Neural cell (in vitro differentiated cells): ENCODE measurements around the gene BANP.
A peak's percentile ranks its signal among the peaks of the same experiment; 100 is the strongest.

Source experiments
- EP300 ChIP-seq: fragments of 450-650 bp; conservative IDR thresholded peaks from 2 replicates; pipeline ENCODE4 v1.6.1; 2014; ENCODE audit warnings: antibody characterized with exemption, mild to moderate bottlenecking, moderate library complexity; ENCODE audit not compliant: poor library complexity, severe bottlenecking
- EZH2 ChIP-seq: fragments of 200-600, 300-800 bp; shearing (Covaris generic), sonication (generic); IDR thresholded peaks from 2 replicates; pipeline ENCODE4 v1.6.1; 2014; ENCODE audit warnings: antibody characterized with exemption, low read length, borderline replicate concordance, mild to moderate bottlenecking; ENCODE audit not compliant: insufficient read depth, poor library complexity, severe bottlenecking
- MXI1 ChIP-seq: fragments of 450-650 bp; conservative IDR thresholded peaks from 2 replicates; pipeline ENCODE4 v1.6.1; 2014; ENCODE audit warnings: antibody characterized with exemption, mild to moderate bottlenecking; ENCODE audit not compliant: poor library complexity, severe bottlenecking
- POLR2AphosphoS5 ChIP-seq: IDR thresholded peaks from 2 replicates; pipeline ENCODE4 v1.6.1; 2012
- RAD21 ChIP-seq: fragments of 450-650 bp; conservative IDR thresholded peaks from 2 replicates; pipeline ENCODE4 v1.6.1; 2014; ENCODE audit warnings: antibody characterized with exemption, mild to moderate bottlenecking, moderate library complexity
- SMC3 ChIP-seq: fragments of 450-650 bp; conservative IDR thresholded peaks from 2 replicates; pipeline ENCODE4 v1.6.1; 2014; ENCODE audit warnings: antibody characterized with exemption, mild to moderate bottlenecking, moderate library complexity; ENCODE audit not compliant: poor library complexity
- TAF1 ChIP-seq: IDR thresholded peaks from 2 replicates; pipeline ENCODE4 v1.6.1; 2012; ENCODE audit warnings: low read depth
- TF ChIP-seq, protein P1 (sequence below): fragments of 450-650 bp; IDR thresholded peaks from 2 replicates; pipeline ENCODE4 v1.5.1; 2014; ENCODE audit warnings: antibody characterized with exemption, mild to moderate bottlenecking, moderate library complexity; ENCODE audit not compliant: poor library complexity, severe bottlenecking
- TF ChIP-seq, protein P2 (sequence below): IDR thresholded peaks from 2 replicates; pipeline ENCODE4 v1.6.1; 2012; ENCODE audit warnings: borderline replicate concordance

DNA sequence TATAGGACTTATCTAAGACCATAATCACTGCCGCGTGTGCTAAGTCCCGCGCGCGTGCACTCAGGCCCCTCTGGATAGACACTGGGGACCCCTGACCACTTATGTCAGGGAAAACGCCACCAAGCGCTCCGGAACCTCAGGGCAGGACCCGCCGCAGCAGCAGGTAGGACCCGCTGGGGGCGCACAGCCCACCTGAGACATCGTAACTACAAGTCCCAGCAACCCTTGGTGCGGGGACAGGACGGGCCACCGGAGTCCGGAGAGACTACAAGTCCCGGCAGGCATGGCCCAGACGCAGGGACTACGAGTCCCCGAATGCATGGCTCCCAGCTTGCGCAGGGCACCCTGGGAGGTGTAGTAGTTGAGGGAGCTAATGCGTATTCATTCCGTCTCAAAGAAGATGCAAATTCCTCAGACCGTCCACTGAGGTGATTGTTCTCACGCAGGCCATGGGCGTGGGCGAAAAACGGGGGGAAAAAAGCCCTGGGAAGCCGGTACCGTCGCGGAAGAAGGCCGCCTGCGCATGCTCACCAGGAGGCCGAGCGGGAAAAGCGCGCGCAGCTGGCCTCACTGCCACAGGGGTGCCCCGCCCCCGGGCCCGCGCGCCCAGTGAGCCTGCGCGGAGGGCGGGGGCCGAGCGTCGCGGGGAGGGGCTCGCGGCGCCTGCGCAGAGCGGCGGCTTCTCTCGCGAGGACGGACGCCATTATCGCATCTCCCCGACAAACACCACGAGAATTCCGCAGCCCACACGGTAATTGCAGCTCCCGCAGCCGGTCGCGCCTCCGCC, at the start of gene BANP:
- TF ChIP-seq, protein P1, sequence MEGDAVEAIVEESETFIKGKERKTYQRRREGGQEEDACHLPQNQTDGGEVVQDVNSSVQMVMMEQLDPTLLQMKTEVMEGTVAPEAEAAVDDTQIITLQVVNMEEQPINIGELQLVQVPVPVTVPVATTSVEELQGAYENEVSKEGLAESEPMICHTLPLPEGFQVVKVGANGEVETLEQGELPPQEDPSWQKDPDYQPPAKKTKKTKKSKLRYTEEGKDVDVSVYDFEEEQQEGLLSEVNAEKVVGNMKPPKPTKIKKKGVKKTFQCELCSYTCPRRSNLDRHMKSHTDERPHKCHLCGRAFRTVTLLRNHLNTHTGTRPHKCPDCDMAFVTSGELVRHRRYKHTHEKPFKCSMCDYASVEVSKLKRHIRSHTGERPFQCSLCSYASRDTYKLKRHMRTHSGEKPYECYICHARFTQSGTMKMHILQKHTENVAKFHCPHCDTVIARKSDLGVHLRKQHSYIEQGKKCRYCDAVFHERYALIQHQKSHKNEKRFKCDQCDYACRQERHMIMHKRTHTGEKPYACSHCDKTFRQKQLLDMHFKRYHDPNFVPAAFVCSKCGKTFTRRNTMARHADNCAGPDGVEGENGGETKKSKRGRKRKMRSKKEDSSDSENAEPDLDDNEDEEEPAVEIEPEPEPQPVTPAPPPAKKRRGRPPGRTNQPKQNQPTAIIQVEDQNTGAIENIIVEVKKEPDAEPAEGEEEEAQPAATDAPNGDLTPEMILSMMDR = peak; percentile 89
- peak; percentile 41 for TF ChIP-seq RAD21
- TF ChIP-seq, protein P2, sequence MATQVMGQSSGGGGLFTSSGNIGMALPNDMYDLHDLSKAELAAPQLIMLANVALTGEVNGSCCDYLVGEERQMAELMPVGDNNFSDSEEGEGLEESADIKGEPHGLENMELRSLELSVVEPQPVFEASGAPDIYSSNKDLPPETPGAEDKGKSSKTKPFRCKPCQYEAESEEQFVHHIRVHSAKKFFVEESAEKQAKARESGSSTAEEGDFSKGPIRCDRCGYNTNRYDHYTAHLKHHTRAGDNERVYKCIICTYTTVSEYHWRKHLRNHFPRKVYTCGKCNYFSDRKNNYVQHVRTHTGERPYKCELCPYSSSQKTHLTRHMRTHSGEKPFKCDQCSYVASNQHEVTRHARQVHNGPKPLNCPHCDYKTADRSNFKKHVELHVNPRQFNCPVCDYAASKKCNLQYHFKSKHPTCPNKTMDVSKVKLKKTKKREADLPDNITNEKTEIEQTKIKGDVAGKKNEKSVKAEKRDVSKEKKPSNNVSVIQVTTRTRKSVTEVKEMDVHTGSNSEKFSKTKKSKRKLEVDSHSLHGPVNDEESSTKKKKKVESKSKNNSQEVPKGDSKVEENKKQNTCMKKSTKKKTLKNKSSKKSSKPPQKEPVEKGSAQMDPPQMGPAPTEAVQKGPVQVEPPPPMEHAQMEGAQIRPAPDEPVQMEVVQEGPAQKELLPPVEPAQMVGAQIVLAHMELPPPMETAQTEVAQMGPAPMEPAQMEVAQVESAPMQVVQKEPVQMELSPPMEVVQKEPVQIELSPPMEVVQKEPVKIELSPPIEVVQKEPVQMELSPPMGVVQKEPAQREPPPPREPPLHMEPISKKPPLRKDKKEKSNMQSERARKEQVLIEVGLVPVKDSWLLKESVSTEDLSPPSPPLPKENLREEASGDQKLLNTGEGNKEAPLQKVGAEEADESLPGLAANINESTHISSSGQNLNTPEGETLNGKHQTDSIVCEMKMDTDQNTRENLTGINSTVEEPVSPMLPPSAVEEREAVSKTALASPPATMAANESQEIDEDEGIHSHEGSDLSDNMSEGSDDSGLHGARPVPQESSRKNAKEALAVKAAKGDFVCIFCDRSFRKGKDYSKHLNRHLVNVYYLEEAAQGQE = no peak
- no peak for TF ChIP-seq TAF1
- peak; percentile 87 for TF ChIP-seq POLR2AphosphoS5
- no peak for TF ChIP-seq EZH2
- TF ChIP-seq EP300 = peak; percentile 57
- peak; percentile 49 for TF ChIP-seq SMC3
- TF ChIP-seq MXI1 = peak; percentile 75
